ENCODE measurements around the gene SUPT7L. TPM values are rescaled to one million over a fixed set of nuclear protein-coding genes. Genes with fewer than 3 reads are reported as not detected.
A peak's percentile ranks its signal among the peaks of the same experiment; 100 is the strongest.

The SUPT7L gene, protein sequence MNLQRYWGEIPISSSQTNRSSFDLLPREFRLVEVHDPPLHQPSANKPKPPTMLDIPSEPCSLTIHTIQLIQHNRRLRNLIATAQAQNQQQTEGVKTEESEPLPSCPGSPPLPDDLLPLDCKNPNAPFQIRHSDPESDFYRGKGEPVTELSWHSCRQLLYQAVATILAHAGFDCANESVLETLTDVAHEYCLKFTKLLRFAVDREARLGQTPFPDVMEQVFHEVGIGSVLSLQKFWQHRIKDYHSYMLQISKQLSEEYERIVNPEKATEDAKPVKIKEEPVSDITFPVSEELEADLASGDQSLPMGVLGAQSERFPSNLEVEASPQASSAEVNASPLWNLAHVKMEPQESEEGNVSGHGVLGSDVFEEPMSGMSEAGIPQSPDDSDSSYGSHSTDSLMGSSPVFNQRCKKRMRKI
- 32.5 and 35.2 TPM in 2 replicates for total RNA-seq

DNA sequence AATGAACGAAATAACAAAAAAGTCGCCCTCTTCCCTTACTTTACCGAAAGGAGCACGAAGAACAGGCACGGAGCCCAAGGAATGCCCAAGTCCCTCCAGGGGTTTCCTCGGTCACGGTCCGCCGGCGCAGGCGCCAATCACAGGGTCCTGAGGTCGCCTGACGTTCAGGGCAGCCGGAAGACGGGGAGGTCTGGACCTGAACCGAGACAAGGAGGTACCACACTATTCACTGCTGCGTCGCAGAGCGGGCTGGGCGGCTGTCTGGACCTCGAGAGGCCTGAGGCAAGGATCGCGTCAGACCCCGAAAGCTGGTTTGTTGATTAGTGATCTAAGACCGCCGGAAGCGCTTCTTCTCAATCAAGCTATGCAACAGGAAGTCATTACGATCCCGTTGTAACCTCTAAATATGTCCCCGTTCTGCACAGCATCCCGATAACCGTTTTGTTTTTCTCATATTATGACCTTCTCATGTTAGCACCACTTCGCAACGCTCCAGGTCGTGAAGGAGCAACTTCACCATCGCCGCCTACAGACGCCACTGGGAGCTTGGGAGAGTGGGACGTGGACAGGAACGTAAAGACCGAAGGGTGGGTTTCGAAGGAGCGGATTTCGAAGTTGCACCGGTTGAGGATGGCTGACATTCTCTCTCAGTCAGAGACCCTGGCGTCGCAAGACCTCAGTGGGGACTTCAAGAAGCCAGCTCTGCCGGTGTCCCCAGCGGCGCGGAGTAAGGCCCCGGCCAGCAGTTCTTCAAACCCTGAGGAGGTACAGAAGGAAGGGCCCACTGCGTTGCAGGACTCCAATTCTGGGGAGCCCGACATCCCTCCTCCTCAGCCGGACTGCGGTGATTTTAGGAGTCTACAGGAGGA lies at the start of gene SUPT7L, which contains the start of gene SLC4A1AP:
SUPT7L (minus strand) TSS at position 330 of the 869 bp plus-strand sequence. CDS start 1,422 bp downstream, outside the sequence.
SLC4A1AP (plus strand) TSS at position 605 of the 869 bp plus-strand sequence; CDS start at position 631, 26 bp downstream.
- Mint-ChIP-seq H3K4me1 (ENCODE audit: low read depth) (peaks cover 55% of the 10 kb centered on the region), H3K27me3 (ENCODE audit: insufficient read depth) (no peaks in the 10 kb centered on the region)
- intact Hi-C loops (cut with micrococcal nuclease) = loop anchor here (1.0 to 2.0 kb wide), 11 partner anchors 20 to 727 kb away; partner anchors contain the start of genes ATRAID, EIF2B4, GTF3C2 and IFT172

DNA sequence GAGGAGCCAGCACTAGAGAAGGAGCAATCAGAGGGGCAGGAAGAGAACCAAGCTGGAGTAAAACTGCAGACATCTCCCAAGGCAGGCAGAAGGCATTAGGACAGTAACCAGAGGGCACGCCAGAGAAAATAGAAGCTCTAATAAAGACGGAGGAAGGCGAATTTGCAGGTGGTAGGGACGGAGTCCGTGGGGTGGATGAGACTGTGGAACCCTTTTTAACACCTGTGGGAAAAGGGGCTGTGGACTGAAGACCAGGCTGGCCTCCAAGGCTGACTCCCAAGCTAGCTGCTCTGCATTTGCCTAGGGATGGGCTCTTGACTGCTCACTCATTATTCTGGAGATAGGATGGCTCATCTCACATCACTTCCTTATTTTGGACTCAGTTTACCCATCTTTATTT lies 49.8 kb upstream of the SUPT7L start:
- intact Hi-C loops (cut with micrococcal nuclease) = no loop called here
- Mint-ChIP-seq H3K27ac (no peak overlapping the region), H3K36me3 (ENCODE audit: low read depth) (no peaks in the 10 kb centered on the region), H3K4me3 (no peak overlapping the region), H3K4me1 (ENCODE audit: low read depth) (peaks cover 33% of the 10 kb centered on the region), H3K27me3 (ENCODE audit: insufficient read depth) (no peaks in the 10 kb centered on the region), H3K9me3 (no peaks in the 10 kb centered on the region)
- DNase-seq (ENCODE audit: low spot score) = no peak

More for the DNA sequence above, at the start of gene SUPT7L, which contains the start of gene SLC4A1AP:
- H3K27ac Mint-ChIP-seq = peak within 1 kb of the TSS; percentile 97
- H3K9me3 Mint-ChIP-seq = no peaks in the 10 kb centered on the region
- DNase-seq (ENCODE audit: low spot score) = peak; percentile 70
- H3K4me3 Mint-ChIP-seq = peak within 1 kb of the TSS; percentile 96
- H3K36me3 Mint-ChIP-seq (ENCODE audit: low read depth) = peaks cover 41% of the 10 kb centered on the region

DNA sequence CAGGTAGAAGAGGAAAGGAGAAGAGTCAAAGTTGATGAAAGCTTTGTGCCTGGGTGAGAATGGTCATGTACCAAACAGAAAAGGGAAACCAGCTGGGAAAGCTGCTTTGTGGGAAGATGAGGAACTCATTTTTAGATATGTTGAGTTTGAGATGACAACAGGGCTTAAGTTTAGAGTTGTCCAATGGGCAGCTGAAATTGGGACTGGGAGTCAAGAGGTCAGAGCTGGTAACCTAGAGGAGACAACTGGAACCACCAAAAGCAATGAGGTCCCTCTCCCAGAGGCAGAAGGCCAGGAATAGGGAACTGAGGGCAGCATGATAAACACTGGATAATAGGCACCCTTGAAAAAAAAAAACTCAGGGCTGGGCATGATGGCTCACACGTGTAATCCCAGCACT lies 49.1 kb upstream of the SUPT7L start:
- no peak overlapping the region for H3K4me3 Mint-ChIP-seq
- DNase-seq (ENCODE audit: low spot score) = no peak
- intact Hi-C loops (cut with micrococcal nuclease) = no loop called here
- H3K36me3 Mint-ChIP-seq (ENCODE audit: low read depth) = no peaks in the 10 kb centered on the region
- peaks cover 33% of the 10 kb centered on the region for H3K4me1 Mint-ChIP-seq (ENCODE audit: low read depth)
- H3K27ac Mint-ChIP-seq = no peak overlapping the region
- H3K9me3 Mint-ChIP-seq = no peaks in the 10 kb centered on the region
- no peaks in the 10 kb centered on the region for H3K27me3 Mint-ChIP-seq (ENCODE audit: insufficient read depth)

DNA sequence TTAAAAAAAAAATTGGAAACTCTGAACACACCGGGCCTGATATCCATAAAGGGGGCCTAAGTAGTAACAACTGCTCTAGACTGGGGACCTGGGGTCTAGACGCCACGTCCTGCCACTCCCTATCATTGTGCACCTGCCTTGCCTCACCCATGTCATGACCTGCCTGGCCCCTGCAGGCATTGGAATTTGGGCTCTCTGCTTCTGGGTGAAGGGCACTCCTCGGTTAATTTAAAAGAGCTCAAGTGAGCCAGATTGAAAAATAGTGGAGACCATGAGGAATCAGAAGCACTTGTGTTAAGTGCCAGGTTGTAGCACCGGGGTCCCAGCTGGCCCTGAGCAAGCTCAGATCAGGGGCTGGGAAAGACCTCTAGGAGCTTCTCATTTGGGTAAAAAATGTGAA lies 48.4 kb upstream of the SUPT7L start:
- Mint-ChIP-seq H3K4me3 (no peak overlapping the region), H3K27me3 (ENCODE audit: insufficient read depth) (no peaks in the 10 kb centered on the region), H3K27ac (no peak overlapping the region), H3K9me3 (no peaks in the 10 kb centered on the region), H3K4me1 (ENCODE audit: low read depth) (peaks cover 28% of the 10 kb centered on the region), H3K36me3 (ENCODE audit: low read depth) (no peaks in the 10 kb centered on the region)
- no peak for DNase-seq (ENCODE audit: low spot score)
- intact Hi-C loops (cut with micrococcal nuclease) = no loop called here

DNA sequence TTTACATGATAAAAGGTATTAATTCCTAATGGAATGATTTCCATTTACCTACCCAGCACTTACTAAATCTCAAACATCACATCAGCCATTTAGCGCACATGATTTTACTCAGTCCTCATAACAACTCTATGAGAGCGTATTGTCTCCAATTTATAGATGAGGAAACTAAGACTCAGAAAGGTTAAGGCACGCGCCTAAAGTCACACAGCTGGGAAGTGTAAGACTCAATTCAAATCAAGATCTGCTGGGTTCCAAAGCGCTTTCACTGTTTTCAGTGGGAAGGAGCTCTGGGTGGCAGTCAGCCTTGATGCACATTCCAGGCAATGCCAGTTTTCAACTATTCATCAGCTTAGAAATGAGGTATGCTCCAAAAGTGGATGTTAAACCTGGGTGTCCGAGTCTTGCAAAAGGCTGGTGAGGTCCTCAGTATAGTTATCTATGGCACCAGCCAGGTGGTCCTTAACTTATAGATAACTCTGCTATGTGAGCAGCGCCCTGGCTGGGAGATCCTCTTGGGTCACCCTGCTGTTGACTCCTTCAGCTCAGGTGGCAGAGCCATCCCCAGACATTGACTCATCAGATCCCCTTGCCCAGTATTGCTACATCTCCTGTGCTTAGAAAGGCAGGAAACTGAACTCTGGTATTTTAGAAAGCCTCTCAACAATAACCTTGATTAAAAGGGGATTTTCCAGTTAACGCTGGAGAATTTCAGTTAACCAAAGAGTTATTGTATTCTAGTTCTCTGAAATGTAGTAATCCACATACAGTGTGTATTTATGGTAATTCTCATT lies 47.4 kb upstream of the SUPT7L start:
- intact Hi-C loops (cut with micrococcal nuclease) = no loop called here
- no peaks in the 10 kb centered on the region for H3K36me3 Mint-ChIP-seq (ENCODE audit: low read depth)
- H3K27ac Mint-ChIP-seq = no peak overlapping the region
- peaks cover 26% of the 10 kb centered on the region for H3K4me1 Mint-ChIP-seq (ENCODE audit: low read depth)
- no peak overlapping the region for H3K4me3 Mint-ChIP-seq
- H3K27me3 Mint-ChIP-seq (ENCODE audit: insufficient read depth) = no peaks in the 10 kb centered on the region
- no peaks in the 10 kb centered on the region for H3K9me3 Mint-ChIP-seq
- DNase-seq (ENCODE audit: low spot score) = no peak

DNA sequence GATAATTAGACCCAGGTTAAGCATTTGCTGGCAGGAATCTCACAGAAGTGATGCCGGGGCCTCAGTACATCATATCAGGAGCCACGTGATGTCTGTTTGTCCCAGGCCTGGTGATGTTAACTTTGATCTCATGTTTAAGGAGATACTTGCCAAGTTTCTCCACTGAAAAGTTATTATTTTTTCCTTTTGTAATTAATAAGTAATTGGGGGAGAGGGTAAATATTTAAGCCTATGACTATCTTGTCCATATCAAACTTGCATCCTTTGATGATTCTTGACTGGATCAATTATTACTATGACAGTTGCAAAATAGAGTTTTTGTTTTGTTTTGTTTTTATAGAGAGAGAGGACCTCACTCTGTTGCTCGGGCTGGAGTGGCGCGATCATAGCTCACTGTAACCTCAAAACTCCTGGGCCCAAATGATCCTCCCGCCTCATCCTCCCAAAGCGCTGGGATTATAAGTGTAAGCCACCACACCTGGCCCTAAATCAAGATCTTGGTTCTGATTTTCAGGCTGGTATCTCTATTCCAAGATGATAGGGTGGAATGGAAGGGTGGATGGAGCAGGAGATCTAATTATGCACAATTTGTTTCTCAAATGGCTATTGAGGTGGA lies 46.7 kb upstream of the SUPT7L start:
- intact Hi-C loops (cut with micrococcal nuclease) = loop anchor here (10.0 kb wide), 1 partner anchor 1045 kb away; the partner anchor contains the start of gene PPP1CB

DNA sequence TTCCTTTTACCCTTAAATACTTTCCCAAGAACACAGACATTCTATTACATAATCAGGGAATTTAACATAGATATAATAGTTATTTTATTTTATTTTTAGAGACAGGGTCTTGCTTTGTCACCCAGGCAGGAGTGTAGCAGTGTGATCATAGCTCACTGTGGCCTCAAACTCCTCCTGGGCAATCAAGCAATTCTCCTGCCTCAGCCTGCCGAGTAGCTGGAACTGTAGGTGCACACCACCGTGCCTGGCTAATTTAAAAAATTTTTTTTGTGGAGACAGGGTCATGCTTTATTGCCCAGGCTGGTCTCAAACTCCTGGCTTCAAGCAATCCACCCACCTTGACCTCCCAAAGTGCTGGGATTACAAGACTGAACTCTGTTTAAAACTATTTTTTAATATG lies 45.9 kb upstream of the SUPT7L start:
- Mint-ChIP-seq H3K9me3 (no peaks in the 10 kb centered on the region), H3K27ac (no peak overlapping the region), H3K4me3 (no peak overlapping the region), H3K4me1 (ENCODE audit: low read depth) (peaks cover 32% of the 10 kb centered on the region), H3K27me3 (ENCODE audit: insufficient read depth) (no peaks in the 10 kb centered on the region), H3K36me3 (ENCODE audit: low read depth) (no peaks in the 10 kb centered on the region)
- intact Hi-C loops (cut with micrococcal nuclease) = loop anchor here (10.0 kb wide), 1 partner anchor 1045 kb away; the partner anchor contains the start of gene PPP1CB
- DNase-seq (ENCODE audit: low spot score) = no peak

More for the DNA sequence above, 46.7 kb upstream of the SUPT7L start:
- peaks cover 32% of the 10 kb centered on the region for H3K4me1 Mint-ChIP-seq (ENCODE audit: low read depth)
- no peak for DNase-seq (ENCODE audit: low spot score)
- H3K27me3 Mint-ChIP-seq (ENCODE audit: insufficient read depth) = no peaks in the 10 kb centered on the region
- H3K9me3 Mint-ChIP-seq = no peaks in the 10 kb centered on the region
- no peak overlapping the region for H3K27ac Mint-ChIP-seq
- no peaks in the 10 kb centered on the region for H3K36me3 Mint-ChIP-seq (ENCODE audit: low read depth)
- H3K4me3 Mint-ChIP-seq = no peak overlapping the region

DNA sequence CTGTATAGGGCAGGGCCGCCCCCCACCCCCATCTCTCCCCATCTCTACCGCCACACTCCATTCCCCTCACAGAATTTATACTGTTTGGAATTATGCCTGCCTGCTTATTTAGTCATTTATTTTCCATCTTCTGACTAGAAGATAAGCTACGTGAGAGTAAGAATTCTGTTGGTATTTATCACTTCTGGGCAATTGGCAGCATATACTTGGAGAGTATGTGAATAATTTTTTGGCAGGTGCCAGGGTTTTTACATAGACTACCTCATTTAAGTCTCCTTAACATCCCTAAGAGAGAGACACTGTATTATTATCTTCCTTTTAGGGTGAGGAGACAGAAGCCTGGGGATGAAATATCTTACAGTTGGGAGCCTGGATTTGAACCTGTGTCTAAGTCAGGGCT lies 45.3 kb upstream of the SUPT7L start:
- peaks cover 30% of the 10 kb centered on the region for H3K4me1 Mint-ChIP-seq (ENCODE audit: low read depth)
- no peaks in the 10 kb centered on the region for H3K27me3 Mint-ChIP-seq (ENCODE audit: insufficient read depth)
- H3K27ac Mint-ChIP-seq = no peak overlapping the region
- no peak for DNase-seq (ENCODE audit: low spot score)
- H3K4me3 Mint-ChIP-seq = no peak overlapping the region
- H3K9me3 Mint-ChIP-seq = no peaks in the 10 kb centered on the region
- H3K36me3 Mint-ChIP-seq (ENCODE audit: low read depth) = no peaks in the 10 kb centered on the region
- intact Hi-C loops (cut with micrococcal nuclease) = loop anchor here (10.0 kb wide), 1 partner anchor 1046 kb away; the partner anchor contains the start of gene PPP1CB

DNA sequence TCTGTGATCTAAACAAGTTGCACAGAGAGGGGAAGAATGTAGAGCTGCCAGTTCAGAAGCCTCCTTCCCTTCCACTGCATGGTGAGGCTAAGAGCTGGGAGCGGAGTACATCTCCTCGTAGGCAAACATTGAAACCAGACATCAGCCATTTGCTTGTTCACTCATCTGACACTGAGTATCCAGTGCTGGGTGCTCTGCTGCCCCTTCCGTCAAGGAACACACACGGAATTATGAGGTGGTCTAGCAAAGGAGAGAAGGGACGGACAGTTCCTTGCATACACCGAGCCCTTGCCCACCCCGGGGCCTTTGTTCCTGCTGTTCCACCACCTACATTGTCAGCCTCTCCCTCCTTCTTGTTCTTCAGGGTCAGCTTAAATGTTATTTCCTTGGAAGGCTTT lies 44.8 kb upstream of the SUPT7L start:
- intact Hi-C loops (cut with micrococcal nuclease) = loop anchor here (10.0 kb wide), 1 partner anchor 1047 kb away; the partner anchor contains the start of gene PPP1CB
- H3K9me3 Mint-ChIP-seq = no peaks in the 10 kb centered on the region
- H3K27ac Mint-ChIP-seq = no peak overlapping the region
- no peak overlapping the region for H3K4me3 Mint-ChIP-seq
- H3K27me3 Mint-ChIP-seq (ENCODE audit: insufficient read depth) = no peaks in the 10 kb centered on the region
- DNase-seq (ENCODE audit: low spot score) = no peak
- H3K4me1 Mint-ChIP-seq (ENCODE audit: low read depth) = peaks cover 30% of the 10 kb centered on the region
- H3K36me3 Mint-ChIP-seq (ENCODE audit: low read depth) = no peaks in the 10 kb centered on the region

DNA sequence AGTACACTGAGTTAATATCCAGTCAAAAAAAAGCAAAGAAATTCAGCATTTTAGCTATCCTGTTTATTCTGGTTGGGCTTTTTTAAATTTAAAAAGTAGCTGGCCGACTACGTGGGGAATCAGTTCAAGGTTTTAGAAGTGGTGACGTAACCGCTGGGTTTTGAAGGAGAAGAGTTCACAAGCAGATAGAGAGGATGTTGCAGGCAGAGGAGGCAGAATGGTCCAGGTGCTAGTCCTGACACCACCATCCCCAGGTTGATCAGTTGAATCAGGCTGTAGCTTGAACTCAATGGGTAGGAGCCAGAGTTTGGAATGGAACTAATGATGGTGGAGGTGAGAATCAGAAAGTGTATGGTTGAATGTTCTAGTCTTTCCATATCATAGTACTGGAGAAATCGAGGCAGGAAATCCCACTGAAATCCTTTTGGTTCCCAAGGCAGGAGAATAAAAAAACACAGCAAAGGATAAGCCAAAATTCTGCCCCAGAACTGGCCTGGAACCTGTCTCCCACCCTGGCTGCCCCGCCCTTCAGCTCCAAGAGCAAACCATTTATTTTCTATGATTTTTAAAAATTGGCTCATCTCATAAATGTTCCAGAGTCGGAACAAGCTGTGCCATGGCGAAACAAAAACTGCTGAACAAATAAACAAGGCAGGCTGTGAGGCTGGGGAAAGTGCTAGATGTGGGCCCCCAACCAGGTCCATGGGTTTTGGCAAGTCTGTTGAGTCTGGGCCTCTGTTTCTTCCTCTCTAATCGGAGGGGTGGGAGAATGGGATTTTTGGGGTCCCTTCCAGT lies 44.2 kb upstream of the SUPT7L start:
- Mint-ChIP-seq H3K4me1 (ENCODE audit: low read depth) (peaks cover 30% of the 10 kb centered on the region), H3K27ac (no peak overlapping the region), H3K9me3 (no peaks in the 10 kb centered on the region), H3K27me3 (ENCODE audit: insufficient read depth) (no peaks in the 10 kb centered on the region), H3K36me3 (ENCODE audit: low read depth) (no peaks in the 10 kb centered on the region), H3K4me3 (no peak overlapping the region)
- no peak for DNase-seq (ENCODE audit: low spot score)
- intact Hi-C loops (cut with micrococcal nuclease) = loop anchor here (10.0 kb wide), 1 partner anchor 1047 kb away; the partner anchor contains the start of gene PPP1CB

All from activated T-helper 1 cell treated with anti-CD3 and anti-CD28 coated beads, Interleukin-12 subunit alpha, Interleukin-12 subunit beta, Interleukin-2, Interleukin-4 antibody, amounts not matched to agents 30 ng/mL and 10 ng/mL and 1 ng/mL, durations not matched to agents 14 hours and 24 hours and 36 hours (primary cell).